Inflammatory macrophage treated with lipopolysaccharide for 4 hours (primary cell): ENCODE results near the gene GSK3A.
A peak's percentile ranks its signal among the peaks of the same experiment; 100 is the strongest.
"Not testable (repeated sequence)": the region's sequence is repeated elsewhere in the genome, so short reads cannot be mapped to it uniquely, and the experiment has no call there.

Experiments used
- DNase-seq: peaks from one replicate; pipeline ENCODE4 v3.0.0-alpha.2; 2020

Gene GSK3A

DNA sequence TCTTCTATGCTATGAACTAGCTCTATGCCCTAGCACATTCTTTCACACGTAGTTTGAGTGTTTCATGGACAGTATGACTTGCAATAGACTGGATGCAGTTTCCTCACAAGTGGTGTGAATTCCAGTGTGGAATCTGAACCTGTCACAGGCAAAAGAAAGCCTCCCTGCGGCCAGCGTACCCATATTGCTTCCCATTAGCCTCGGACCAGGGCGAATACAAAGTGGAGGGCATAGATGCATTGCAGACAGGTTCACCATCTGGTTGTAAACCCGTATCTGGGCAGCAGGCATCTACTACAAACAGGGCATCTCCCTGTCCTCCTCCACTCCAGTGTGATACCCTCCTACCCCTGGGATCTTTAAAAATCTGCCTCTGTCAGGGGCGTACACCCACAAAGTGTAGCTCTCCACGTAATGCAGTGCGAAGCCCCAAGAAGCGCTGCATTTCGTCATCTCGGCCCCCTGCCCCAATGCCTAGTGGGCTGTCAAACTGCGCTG, 25.3 kb upstream of the GSK3A start:
- no peak for DNase-seq

- not testable (repeated sequence) for DNase-seq
Measured at GRCh38 chr19:42266928-42267603, 24.7 kb upstream of the GSK3A start.

GRCh38 chr19:42266105-42266504, 23.7 kb upstream of the GSK3A start:
- not testable (repeated sequence) for DNase-seq

DNA sequence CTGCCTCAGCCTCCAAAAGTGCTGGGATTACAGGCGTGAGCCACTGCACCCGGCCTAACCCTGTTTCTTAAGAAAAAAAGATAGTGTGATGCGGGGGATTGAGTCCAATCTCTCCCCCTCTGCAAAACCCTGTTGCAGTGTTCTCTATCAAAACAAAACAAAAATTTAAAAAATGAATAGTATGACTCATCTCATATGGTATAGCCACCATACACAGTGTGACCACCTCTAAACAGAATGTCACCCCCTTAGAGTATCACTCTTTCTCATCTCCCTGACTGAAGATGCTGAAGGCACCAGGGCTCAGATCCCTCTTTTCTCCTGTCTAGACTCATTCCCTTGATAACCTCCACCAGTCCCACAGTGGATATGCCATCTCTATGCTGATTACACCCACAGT, 19.4 kb upstream of the GSK3A start:
- no peak for DNase-seq

DNA sequence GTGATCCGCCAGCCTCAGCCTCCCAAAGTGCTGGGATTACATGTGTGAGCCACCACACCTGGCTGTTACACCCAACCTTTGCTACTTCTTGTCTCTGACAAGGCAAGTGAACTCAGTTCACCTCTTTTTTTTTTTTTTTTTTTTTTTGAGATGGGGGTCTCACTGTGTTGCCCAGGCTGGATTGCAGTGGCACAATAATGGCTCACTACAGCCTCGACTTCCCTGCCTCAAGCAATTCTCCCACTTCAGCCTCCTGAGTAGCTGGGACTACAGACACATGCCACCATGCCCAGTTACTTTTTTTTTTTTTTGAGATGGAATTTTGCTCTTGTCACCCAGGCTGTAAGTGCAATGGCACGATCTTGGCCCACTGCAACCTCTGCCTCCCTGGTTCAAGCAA, 15.4 kb upstream of the GSK3A start:
- not testable (repeated sequence) for DNase-seq

GRCh38 chr19:42255766-42256745, 13.7 kb upstream of the GSK3A start:
- DNase-seq: no peak

DNA sequence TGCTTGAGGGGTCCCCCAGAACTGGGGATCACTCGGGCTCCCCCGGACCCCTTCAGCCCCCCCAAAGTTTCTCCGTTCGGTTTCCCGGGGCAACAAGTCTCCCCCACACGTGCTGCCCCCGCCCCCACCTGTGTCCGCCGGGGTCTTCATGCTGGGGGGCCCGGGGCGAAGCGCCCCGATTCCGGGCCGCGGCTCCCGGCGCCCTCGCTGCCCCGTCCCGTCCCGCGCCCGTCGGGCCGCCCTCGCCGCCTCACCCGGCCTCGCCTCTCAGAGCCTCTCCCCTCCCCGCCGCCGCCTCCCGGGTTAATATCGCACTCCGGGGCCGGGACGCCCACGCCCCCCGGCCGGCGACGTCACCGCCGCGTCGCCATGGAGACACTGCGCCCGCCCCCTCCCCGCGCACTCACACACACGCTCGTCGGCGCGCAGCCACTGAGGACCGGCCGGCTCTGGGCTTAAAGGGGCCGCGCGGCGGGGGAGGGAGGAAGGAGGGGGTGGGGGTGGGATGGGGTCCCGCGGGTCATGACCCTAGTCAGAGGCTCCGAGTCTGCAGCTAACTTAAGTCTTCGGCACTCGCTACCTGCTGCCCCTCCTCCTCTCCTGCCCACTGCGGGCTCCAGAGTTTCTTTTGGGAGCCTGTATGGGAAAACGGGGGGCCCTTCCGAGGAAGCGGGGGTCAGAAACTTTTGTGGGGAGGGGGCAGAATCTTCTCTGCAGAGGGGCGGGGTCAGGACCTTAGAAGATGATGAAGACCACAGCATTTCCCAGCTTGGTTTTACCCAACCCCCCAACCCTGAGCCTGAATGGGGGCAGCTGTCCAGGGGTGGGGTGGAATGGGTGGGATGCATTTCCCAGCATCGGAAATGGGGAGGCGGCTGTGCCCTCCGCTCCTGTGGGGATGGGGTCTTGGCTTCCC, 12.7 kb upstream of the GSK3A start, which contains the start of gene ERF:
Gene ERF, minus strand, starts transcription at position 279 of the 916 bp plus-strand sequence. Its CDS starts 129 bp downstream, at position 150.
- peak; percentile 93 for DNase-seq

- peak; percentile 74 for DNase-seq
Measured at GRCh38 chr19:42254089-42254849, 11.9 kb upstream of the GSK3A start.

DNA sequence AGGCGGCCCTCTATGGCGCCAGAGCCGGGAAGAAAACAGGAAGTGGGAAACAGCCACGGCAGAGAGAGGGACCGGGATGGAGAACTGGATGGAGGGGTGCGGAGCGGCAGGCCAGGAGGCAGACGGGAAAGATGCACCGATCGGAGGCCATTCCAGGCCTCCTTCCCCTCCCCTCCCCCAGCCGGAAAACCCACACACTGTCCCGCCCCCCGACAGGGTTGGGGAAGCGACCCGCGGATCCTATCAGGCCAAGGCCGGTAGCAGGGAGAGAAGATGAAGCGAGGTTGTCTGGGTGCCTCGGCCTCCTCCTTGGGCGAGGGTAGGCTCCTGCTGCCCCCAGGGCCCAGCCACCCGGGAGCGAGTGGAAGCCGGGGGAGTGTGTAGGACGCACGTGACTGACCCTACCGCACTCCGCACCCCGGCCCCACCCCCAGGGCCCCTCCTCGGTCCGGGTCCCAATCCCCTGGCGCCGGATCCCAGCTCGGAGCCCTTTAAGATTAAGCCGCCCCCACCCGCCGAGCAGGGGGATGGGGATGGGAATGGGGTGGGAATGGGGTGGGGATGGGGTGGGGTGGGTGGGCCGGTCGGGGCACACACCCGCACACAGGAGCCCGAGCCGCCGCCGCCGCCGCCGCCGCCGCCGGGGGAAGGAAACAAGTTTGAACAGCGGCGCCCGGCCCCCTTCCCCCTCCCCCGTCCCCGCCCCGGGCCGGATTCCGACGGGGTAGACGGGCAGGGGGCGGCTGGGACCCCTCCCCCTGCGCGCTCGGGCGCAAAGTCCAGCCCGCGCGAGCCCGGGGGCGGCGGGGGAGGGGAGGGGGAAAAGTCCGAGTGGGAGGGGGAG, 11.1 kb upstream of the GSK3A start:
- DNase-seq: peak; percentile 25

DNA sequence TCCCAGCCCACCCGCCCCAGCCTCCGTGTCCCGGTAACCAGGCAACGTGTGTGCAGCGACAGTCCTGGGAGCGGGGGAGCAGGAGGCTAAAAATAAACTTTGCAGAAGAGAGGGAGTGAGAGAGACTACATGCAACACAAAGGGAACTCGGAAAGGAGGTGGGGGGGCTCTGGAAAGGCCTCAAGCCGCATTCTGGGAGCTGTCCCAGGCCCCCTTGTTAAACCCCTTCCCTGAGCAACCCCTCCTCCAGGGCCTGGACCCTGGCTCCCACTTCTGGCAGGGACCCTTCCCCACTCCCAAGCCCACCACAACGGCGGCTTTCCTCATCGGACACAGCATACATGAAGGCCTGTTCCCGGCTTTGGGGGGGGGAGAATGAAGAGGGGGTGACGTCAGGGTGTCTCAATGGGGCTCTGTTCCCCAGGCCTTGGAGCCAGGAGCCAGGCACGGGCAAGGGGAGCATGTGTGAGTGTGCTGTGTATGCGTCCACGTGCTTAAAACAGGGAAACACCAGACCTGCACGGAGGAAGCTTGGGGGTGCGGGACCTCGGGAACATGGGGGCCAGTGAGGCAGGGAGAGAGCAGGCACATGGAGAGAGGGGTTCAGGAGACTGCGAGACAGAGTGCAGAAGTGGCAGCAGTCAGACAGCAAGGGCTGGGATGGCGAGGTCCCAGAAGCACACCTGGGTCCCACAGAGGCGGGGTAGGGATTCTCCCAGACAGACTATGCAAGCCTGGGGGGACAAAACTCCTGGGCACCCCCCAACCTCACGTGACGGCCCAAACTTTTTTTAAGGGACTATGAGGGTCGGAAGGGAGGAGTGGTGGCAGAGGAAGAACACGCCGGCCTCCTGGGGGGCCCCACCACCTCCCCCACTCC, 10.2 kb upstream of the GSK3A start:
- peak; percentile 16 for DNase-seq

GRCh38 chr19:42251572-42252358, 9.4 kb upstream of the GSK3A start:
- DNase-seq: no peak

DNA sequence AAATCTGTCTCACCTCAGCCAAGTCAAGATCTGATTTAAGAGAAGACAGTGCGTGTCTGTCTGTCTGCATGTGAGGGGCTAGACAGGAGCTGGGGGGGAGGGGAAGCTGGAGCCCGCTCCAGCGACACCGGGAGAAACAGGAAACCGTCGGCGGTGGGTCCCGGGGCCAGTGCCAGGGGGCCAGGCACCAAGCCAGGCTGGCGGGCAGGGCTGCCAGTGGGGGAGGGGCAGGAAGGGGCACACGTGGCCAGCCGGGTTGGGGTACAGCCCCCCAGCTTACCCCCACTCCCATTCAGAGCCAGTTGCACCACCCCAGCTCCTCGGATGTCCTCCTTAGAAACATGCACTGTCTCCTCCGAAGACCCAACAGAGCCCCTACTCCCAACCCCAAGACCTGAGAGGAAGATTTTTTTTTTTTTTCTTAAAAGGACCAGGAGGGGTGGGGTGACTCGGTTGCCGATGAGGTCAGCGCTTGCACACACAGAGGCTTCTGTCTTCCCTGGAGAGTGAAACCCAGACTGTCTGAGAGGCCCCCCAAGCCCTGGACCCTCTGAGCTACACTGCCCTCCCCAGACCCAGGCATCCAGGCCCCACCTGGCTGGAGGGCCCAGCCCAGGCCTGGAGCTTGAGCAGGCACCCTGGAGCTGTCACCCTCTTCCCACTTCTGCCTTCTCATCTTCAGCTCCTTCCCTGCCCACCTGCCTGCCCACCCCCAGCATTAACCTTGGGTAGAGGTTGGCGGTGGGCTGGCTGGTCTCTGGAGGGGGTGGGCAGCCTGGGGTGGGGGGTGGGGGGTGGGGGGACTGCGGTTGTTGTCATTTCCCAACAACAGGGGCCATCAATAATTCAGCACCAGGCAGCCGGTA, 8.5 kb upstream of the GSK3A start:
- peak; percentile 39 for DNase-seq

DNA sequence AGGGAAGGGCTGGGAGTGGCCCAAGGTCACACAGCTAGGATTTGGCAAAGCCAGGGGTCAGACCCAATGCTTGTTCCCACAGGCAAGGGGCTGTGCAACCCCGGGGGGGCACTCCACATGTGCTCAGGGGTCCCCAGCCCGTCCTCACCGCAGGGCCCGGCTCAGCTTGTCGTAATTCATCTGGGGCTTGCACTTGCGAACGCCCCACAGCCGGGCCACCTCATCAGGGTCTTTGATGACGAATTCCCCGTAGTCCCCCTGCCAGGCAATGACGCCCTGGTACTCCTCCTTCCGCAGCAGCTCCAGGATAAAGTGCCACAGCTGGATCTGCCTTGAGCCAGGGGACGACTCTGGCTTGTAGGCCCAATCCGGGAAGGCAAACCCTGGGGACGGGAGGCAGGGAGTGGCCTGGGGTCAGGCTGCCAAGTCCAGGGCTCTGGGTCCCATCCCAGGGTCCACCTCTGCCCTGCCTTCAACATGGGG, 7.8 kb upstream of the GSK3A start:
- DNase-seq: no peak

DNA sequence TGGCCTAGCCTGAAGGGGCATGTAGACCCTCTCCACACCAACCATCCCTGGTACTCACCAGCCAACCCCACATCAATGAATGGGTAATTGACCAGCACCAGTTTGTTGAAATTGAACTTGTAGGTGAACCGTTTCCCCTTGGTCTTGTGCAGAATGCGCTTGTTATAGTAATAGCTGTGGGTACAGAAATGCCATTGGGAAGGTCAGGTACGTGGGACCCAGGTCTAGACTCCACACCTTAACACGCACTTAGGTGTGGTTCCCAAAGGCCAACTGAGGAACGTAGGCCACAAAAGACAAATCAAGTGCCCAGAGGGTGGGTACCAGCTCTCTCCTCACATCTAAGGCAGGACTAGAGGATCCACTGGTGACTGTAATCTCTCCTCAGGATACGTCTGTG, 7.4 kb upstream of the GSK3A start:
- DNase-seq: no peak

GRCh38 chr19:42249149-42249750, 6.8 kb upstream of the GSK3A start:
- DNase-seq: no peak

DNA sequence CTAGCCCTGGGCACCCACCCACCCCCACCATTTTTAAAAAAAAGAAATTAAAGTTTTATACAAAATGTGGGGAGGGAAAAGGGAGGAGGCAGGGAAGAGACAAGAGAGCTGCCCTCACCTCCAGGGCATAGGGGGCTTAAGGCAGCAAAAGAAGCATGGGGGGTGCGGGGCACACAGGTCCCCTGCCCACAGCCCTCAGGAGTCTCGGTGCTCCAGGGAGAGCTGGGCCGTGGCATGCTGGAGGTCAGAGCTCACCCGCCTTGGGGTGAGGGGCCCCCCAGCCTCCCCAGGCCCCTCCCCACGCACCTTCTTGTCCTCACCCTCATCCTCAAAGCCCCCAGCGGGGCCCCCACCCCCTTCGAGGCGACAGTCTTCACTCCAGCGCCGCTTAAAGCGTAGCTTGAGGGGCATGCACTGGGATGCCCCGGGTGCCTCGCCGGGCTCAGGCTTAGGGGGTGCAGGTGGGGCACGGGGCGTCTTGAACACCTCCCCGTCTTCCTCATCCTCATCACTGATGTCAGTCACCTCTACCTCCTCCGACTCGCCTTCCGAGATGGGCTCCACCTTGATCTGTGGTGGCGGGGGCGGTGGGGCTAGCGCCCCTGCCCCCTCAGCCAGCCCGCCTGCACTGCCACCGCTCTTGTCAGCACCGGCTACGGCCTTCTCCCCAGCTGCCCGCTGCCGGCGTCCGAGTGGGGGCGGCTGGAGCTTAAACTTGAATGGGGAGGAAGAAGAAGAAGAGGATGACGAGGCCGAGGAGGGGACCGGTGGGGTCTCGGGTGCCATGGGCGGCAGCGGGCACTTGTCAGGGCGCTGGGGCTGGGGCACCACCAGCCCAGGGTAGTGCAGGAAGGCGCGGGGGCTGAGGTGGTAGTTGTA, 6.1 kb upstream of the GSK3A start:
- DNase-seq: no peak
